NB4 (cell line): ENCODE measurements around the gene ATP6V0C.

ENCODE experiments used
- POLR2A ChIP-seq: IDR thresholded peaks from 2 replicates; pipeline ENCODE4 v1.6.1; 2011; ENCODE audit warnings: mild to moderate bottlenecking; ENCODE audit not compliant: insufficient read length; ENCODE audit errors: extremely low read depth
- TF ChIP-seq, protein P1 (sequence below): IDR thresholded peaks from one replicate; pipeline ENCODE4 v1.5.1; 2012; ENCODE audit warnings: low read depth, low read length

DNA sequence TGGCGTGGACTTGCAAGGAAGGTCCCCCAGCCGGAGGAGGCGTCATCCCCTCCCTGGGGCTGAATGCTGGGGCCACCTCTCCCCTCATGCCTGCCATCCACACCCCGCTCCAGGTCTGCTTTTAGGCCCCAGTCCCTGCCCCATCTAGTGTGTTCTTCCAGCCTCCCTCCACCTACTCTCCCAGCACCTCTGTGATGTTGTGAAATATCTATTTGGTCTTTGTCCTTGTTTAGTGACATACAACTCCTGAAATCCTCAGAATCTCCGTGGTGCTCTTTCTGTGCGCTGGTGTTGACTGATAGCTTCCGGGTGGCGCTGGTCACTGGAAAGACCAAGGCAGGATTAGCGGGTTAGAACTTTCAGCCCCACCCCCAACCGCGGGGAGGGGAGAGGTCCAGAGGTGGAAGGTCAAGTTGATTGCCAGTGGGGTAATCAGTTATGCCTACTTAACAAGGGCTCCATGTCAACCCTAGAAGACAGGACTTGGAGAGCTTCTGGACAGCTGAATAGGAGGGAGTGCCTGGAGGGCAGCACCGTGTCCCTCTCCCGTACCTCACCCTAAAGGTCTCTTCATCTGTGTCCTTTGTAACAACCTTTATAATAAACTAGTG is 28.7 kb upstream of the ATP6V0C start:
- TF ChIP-seq, protein P1, sequence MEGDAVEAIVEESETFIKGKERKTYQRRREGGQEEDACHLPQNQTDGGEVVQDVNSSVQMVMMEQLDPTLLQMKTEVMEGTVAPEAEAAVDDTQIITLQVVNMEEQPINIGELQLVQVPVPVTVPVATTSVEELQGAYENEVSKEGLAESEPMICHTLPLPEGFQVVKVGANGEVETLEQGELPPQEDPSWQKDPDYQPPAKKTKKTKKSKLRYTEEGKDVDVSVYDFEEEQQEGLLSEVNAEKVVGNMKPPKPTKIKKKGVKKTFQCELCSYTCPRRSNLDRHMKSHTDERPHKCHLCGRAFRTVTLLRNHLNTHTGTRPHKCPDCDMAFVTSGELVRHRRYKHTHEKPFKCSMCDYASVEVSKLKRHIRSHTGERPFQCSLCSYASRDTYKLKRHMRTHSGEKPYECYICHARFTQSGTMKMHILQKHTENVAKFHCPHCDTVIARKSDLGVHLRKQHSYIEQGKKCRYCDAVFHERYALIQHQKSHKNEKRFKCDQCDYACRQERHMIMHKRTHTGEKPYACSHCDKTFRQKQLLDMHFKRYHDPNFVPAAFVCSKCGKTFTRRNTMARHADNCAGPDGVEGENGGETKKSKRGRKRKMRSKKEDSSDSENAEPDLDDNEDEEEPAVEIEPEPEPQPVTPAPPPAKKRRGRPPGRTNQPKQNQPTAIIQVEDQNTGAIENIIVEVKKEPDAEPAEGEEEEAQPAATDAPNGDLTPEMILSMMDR = no peak
- TF ChIP-seq POLR2A = no peak
